GM10266 (cell line): ENCODE data around the gene PEX14.

Source experiments
- DNase-seq: peaks from one replicate; pipeline ENCODE4 v3.0.0; 2012; ENCODE audit errors: extremely low spot score
- CTCF ChIP-seq: IDR thresholded peaks from 2 replicates; pipeline ENCODE4 v1.5.1; 2012; ENCODE audit warnings: mild to moderate bottlenecking, low read depth; ENCODE audit not compliant: control insufficient read depth, insufficient read depth; ENCODE audit errors: missing control alignments

The PEX14 gene

GRCh38 chr1:10621906-10622305 lies 147.2 kb downstream of the PEX14 start:
- DNase-seq = no peak

GRCh38 chr1:10622910-10623685 lies 148.3 kb downstream of the PEX14 start:
- DNase-seq = no peak
- TF ChIP-seq CTCF = no peak

More at GRCh38 chr1:10621906-10622305, 147.2 kb downstream of the PEX14 start:
- TF ChIP-seq CTCF = no peak

GRCh38 chr1:10623686-10624145 lies 149.0 kb downstream of the PEX14 start:
- no peak for TF ChIP-seq CTCF
- DNase-seq = no peak

GRCh38 chr1:10624256-10625050 lies 149.7 kb downstream of the PEX14 start:
- TF ChIP-seq CTCF = no peak
- DNase-seq = no peak

GRCh38 chr1:10625076-10625475 lies 150.3 kb downstream of the PEX14 start:
- TF ChIP-seq CTCF = no peak
- no peak for DNase-seq

- DNase-seq = no peak
- TF ChIP-seq CTCF = no peak
These were observed 150.8 kb downstream of the PEX14 start for GRCh38 chr1:10625554-10625953.

- no peak for TF ChIP-seq CTCF
- no peak for DNase-seq
These were observed 151.5 kb downstream of the PEX14 start for GRCh38 chr1:10626131-10626731.
